Neural cell (in vitro differentiated cells): ENCODE measurements around the gene EXOC2.

Experiments
- EP300 ChIP-seq: fragments of 450-650 bp; conservative IDR thresholded peaks from 2 replicates; pipeline ENCODE4 v1.6.1; 2014; ENCODE audit warnings: antibody characterized with exemption, mild to moderate bottlenecking, moderate library complexity; ENCODE audit not compliant: poor library complexity, severe bottlenecking
- EZH2 ChIP-seq: fragments of 200-600, 300-800 bp; shearing (Covaris generic), sonication (generic); IDR thresholded peaks from 2 replicates; pipeline ENCODE4 v1.6.1; 2014; ENCODE audit warnings: antibody characterized with exemption, low read length, borderline replicate concordance, mild to moderate bottlenecking; ENCODE audit not compliant: insufficient read depth, poor library complexity, severe bottlenecking
- MXI1 ChIP-seq: fragments of 450-650 bp; conservative IDR thresholded peaks from 2 replicates; pipeline ENCODE4 v1.6.1; 2014; ENCODE audit warnings: antibody characterized with exemption, mild to moderate bottlenecking; ENCODE audit not compliant: poor library complexity, severe bottlenecking
- POLR2AphosphoS5 ChIP-seq: IDR thresholded peaks from 2 replicates; pipeline ENCODE4 v1.6.1; 2012
- RAD21 ChIP-seq: fragments of 450-650 bp; conservative IDR thresholded peaks from 2 replicates; pipeline ENCODE4 v1.6.1; 2014; ENCODE audit warnings: antibody characterized with exemption, mild to moderate bottlenecking, moderate library complexity
- SMC3 ChIP-seq: fragments of 450-650 bp; conservative IDR thresholded peaks from 2 replicates; pipeline ENCODE4 v1.6.1; 2014; ENCODE audit warnings: antibody characterized with exemption, mild to moderate bottlenecking, moderate library complexity; ENCODE audit not compliant: poor library complexity
- TF ChIP-seq, protein P1 (sequence below): fragments of 450-650 bp; IDR thresholded peaks from 2 replicates; pipeline ENCODE4 v1.5.1; 2014; ENCODE audit warnings: antibody characterized with exemption, mild to moderate bottlenecking, moderate library complexity; ENCODE audit not compliant: poor library complexity, severe bottlenecking

DNA sequence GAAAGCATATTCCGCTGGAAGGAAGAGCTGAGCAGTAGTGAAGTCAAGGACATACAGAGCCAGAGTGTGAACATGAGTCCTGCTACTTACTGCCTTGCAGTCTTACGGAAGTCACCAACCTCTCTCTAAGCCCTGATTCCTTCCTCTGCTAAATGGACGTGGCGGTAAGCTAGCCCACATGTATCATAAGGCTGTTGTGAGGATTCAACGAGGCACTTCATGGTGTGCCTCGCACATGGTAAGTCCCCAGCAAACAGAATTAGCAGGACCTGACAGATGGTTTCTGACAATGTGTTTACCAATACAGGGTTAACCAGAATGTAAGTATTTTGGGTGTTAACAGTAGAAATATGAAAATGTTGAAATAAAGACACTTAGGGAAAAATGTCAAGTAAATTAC lies 208.2 kb downstream of the EXOC2 start:
- TF ChIP-seq, protein P1, sequence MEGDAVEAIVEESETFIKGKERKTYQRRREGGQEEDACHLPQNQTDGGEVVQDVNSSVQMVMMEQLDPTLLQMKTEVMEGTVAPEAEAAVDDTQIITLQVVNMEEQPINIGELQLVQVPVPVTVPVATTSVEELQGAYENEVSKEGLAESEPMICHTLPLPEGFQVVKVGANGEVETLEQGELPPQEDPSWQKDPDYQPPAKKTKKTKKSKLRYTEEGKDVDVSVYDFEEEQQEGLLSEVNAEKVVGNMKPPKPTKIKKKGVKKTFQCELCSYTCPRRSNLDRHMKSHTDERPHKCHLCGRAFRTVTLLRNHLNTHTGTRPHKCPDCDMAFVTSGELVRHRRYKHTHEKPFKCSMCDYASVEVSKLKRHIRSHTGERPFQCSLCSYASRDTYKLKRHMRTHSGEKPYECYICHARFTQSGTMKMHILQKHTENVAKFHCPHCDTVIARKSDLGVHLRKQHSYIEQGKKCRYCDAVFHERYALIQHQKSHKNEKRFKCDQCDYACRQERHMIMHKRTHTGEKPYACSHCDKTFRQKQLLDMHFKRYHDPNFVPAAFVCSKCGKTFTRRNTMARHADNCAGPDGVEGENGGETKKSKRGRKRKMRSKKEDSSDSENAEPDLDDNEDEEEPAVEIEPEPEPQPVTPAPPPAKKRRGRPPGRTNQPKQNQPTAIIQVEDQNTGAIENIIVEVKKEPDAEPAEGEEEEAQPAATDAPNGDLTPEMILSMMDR: no peak
- no peak for TF ChIP-seq POLR2AphosphoS5
- no peak for TF ChIP-seq EP300
- TF ChIP-seq EZH2: no peak
- no peak for TF ChIP-seq RAD21
- TF ChIP-seq SMC3: no peak
- no peak for TF ChIP-seq MXI1
